ENCODE results near the gene POLR3GL. TPM values are rescaled to one million over a fixed set of nuclear protein-coding genes. Genes with fewer than 3 reads are reported as not detected.

Gene POLR3GL
- total and polyA plus RNA-seq, 2 experiments from 2014 or later, result 3.1 to 9.5 TPM

DNA sequence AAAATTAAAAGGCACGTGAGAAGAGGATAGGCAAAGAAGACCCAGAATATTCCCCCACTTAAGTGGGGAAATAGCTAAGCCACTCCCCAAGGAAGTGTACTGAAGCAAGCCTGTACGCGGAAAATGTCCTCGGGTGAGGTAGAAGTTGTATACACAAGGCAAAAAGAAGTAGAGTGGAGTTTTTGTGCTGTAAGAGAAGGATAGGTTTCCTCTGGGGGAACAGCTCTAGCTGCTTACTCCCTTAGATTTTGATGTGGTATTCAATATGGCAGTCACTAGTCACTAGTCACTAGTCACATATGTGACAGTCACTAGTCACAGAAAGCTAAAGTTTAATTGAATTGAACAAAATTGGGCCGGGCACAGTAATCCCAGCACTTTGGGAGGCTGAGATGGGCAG lies 24.3 kb downstream of the POLR3GL start:
- Mint-ChIP-seq H3K36me3 (ENCODE audit: low read depth) (peaks cover 21% of the 10 kb centered on the region), H3K4me3 (no peak overlapping the region), H3K9me3 (no peaks in the 10 kb centered on the region), H3K4me1 (peaks cover 37% of the 10 kb centered on the region), H3K27ac (no peak overlapping the region), H3K27me3 (ENCODE audit: insufficient read depth, low read depth, poor library complexity) (peaks cover 3% of the 10 kb centered on the region)
- Histone ChIP-seq H4K20me1 (replicated peaks; ENCODE audit: insufficient read depth) (no peaks in the 10 kb centered on the region), H3K79me2 (replicated peaks; ENCODE audit: insufficient read depth) (no peaks in the 10 kb centered on the region), H3K27me3 (ENCODE audit: insufficient read depth) (no peaks in the 10 kb centered on the region), H2AFZ (no peak overlapping the region), H3K36me3 (ENCODE audit: insufficient read depth) (no peaks in the 10 kb centered on the region; the same call in 1 of the 2 replicates), H3K27ac (ENCODE audit: low read depth) (no peak overlapping the region), H3F3A (replicated peaks; ENCODE audit: low read depth) (no peaks in the 10 kb centered on the region; the same call in 1 of the 2 replicates), H3K4me1 (ENCODE audit: insufficient read depth) (peaks cover 9% of the 10 kb centered on the region), H3K4me3 (no peak overlapping the region), H3K4me2 (no peak overlapping the region), H3K9me2 (ENCODE audit: insufficient read depth) (no peaks in the 10 kb centered on the region)
- no peak for DNase-seq (ENCODE audit: low spot score)
- TF ChIP-seq ETS1 (IDR thresholded peaks at IDR 0.05), result no peak
- TF ChIP-seq EZH2 (IDR thresholded peaks at IDR 0.05; ENCODE audit: low read depth, unreplicated experiment), result no peak
- TF ChIP-seq, protein P1, sequence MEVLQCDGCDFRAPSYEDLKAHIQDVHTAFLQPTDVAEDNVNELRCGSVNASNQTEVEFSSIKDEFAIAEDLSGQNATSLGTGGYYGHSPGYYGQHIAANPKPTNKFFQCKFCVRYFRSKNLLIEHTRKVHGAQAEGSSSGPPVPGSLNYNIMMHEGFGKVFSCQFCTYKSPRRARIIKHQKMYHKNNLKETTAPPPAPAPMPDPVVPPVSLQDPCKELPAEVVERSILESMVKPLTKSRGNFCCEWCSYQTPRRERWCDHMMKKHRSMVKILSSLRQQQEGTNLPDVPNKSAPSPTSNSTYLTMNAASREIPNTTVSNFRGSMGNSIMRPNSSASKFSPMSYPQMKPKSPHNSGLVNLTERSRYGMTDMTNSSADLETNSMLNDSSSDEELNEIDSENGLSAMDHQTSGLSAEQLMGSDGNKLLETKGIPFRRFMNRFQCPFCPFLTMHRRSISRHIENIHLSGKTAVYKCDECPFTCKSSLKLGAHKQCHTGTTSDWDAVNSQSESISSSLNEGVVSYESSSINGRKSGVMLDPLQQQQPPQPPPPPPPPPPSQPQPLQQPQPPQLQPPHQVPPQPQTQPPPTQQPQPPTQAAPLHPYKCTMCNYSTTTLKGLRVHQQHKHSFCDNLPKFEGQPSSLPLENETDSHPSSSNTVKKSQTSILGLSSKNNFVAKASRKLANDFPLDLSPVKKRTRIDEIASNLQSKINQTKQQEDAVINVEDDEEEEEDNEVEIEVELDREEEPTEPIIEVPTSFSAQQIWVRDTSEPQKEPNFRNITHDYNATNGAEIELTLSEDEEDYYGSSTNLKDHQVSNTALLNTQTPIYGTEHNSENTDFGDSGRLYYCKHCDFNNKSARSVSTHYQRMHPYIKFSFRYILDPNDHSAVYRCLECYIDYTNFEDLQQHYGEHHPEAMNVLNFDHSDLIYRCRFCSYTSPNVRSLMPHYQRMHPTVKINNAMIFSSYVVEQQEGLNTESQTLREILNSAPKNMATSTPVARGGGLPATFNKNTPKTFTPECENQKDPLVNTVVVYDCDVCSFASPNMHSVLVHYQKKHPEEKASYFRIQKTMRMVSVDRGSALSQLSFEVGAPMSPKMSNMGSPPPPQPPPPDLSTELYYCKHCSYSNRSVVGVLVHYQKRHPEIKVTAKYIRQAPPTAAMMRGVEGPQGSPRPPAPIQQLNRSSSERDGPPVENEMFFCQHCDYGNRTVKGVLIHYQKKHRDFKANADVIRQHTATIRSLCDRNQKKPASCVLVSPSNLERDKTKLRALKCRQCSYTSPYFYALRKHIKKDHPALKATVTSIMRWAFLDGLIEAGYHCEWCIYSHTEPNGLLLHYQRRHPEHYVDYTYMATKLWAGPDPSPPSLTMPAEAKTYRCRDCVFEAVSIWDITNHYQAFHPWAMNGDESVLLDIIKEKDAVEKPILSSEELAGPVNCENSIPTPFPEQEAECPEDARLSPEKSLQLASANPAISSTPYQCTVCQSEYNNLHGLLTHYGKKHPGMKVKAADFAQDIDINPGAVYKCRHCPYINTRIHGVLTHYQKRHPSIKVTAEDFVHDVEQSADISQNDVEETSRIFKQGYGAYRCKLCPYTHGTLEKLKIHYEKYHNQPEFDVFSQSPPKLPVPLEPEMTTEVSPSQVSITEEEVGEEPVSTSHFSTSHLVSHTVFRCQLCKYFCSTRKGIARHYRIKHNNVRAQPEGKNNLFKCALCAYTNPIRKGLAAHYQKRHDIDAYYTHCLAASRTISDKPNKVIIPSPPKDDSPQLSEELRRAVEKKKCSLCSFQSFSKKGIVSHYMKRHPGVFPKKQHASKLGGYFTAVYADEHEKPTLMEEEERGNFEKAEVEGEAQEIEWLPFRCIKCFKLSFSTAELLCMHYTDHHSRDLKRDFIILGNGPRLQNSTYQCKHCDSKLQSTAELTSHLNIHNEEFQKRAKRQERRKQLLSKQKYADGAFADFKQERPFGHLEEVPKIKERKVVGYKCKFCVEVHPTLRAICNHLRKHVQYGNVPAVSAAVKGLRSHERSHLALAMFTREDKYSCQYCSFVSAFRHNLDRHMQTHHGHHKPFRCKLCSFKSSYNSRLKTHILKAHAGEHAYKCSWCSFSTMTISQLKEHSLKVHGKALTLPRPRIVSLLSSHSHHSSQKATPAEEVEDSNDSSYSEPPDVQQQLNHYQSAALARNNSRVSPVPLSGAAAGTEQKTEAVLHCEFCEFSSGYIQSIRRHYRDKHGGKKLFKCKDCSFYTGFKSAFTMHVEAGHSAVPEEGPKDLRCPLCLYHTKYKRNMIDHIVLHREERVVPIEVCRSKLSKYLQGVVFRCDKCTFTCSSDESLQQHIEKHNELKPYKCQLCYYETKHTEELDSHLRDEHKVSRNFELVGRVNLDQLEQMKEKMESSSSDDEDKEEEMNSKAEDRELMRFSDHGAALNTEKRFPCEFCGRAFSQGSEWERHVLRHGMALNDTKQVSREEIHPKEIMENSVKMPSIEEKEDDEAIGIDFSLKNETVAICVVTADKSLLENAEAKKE (CRISPR knock-in tag; IDR thresholded peaks at IDR 0.05), result no peak
- no peak for TF ChIP-seq JUNB (IDR thresholded peaks at IDR 0.05; ENCODE audit: unreplicated experiment)
- no peak for ATAC-seq
